K562 treated with DMSO at 1 percent for 48 hours (cell line): ENCODE measurements around the gene FRMD4A. TPM values are rescaled to one million over a fixed set of nuclear protein-coding genes. Genes with fewer than 3 reads are reported as not detected.

ENCODE experiments used
- total RNA-seq: library from RNA; unstranded; fragments of 300-600 nt; gene quantifications from 2 replicates; pipeline ENCODE4 v1.2.3, GENCODE V29; 2022; ENCODE audit warnings: low replicate concordance; ENCODE audit errors: extremely low read depth

The FRMD4A gene
- total RNA-seq, result not detected in 2 replicates

GRCh38 chr10:14330388-14331061 is at the start of gene FRMD4A:
Gene FRMD4A (minus strand): TSS chr10:14330924.

